GM19035 (cell line): ENCODE data around the gene SCMH1.

Source experiments
- ATAC-seq: cut with Tn5 transposase; IDR thresholded peaks from one replicate; pipeline ENCODE4 v1.9.1; 2021; ENCODE audit not compliant: unreplicated experiment

SCMH1 gene

GRCh38 chr1:40980068-40980452 lies 262.0 kb downstream of the SCMH1 start:
- peak; percentile 25 for ATAC-seq

DNA sequence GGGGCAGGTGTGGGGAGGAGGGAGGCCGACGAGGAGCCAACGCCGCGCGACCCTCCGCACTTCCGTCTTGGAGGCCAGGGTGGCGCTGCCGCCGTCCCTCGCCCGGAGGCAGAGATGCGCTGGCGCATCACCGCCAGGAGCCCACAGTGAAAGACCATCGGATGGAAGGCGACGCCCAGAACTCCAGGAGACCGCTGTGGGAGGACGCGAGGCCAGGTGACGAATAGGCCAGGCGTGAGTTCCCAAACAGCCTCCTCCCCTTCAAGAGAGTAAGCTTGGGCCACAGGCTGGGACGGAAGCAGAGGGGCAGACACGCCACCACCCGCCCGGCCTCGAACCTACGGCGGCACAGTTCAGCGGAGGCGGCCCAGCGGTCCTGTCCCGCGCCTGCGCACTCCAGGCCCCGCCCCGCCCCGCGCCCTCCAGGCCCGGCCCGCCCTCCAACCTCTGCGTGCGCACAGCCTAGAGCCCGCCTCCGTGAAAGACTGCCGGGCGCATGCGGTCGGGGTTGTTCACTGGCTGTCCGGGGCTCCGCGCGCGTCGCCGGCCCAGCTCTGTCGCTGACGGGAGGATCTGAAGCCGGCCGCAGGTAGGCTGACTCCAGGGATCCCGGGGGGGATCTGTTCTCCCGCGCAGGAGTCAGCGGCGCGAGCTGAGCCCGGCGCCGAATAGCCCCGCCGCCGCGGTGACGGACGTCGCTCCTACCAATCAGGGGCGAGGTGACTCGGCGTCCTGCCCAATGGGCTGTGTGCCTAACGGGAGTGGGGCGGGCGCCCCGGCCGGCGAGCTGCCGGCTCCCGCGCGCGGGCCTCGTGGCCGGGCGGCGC lies 262.7 kb downstream of the SCMH1 start, which contains the start of gene CTPS1:
Gene CTPS1, plus strand, starts transcription at position 456 of the 827 bp plus-strand sequence. CDS start 3,595 bp downstream, outside the sequence.
- peak; percentile 89 for ATAC-seq

DNA sequence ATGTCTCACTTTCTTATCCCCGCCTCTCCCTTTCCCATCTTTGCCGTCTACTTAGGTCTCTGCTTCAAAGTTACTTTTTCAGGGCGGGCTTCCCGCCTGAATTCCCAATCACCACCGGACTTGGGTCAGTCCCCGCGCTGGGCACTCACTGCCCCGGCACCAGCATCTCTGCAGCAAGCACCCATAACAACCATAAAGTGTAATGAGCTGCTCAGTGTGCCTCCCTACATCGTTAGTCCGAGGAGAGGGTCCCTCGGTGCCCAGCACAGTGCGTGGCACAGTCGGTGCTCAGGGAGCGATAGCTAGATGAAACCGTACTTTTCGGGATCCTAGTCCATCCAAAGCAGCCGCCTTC lies 263.2 kb downstream of the SCMH1 start:
- no peak for ATAC-seq

DNA sequence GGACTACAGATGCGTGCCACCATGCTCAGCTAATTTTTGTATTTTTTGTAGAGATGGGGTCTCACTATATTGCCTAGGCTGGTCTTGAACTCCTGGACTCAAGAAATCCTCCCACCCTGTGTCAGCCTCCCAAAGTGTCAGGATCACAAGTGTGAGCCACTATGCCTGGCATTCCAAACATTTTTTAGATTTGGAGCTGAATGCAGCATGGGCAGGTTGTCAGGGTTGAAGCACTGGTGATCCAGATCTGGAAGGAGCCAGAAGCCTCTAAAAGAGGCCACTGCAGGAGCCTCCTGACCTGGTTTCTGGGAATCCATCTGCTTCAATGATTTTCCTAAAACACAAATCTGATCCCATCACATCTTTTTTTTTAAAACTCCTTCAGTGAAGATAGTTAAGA lies 264.4 kb downstream of the SCMH1 start:
- ATAC-seq, result no peak
